H1 (cell line): ENCODE measurements around the gene TMEM178B. TPM values are rescaled to one million over a fixed set of nuclear protein-coding genes. Genes with fewer than 3 reads are reported as not detected.

Experiments
- CTCF ChIA-PET: fragments of 300-600 bp; sonication (Branson Sonifier 250); formaldehyde crosslinking; loops from one replicate; lab custom pipeline; 2021; ENCODE audit not compliant: partially characterized antibody; lab: Charles Lee
- POLR2A ChIA-PET: fragments of 300-600 bp; sonication (Branson Sonifier 250); formaldehyde crosslinking; loops from one replicate; lab custom pipeline; 2021; ENCODE audit warnings: inconsistent platforms; ENCODE audit not compliant: partially characterized antibody; lab: Charles Lee
- DNase-seq, 2 experiments: peaks; one replicate each; pipeline versions ENCODE4 v3.0.0 to v3.0.0-alpha.2; 2010 to 2022; ENCODE audit warnings: low spot score in 2 of 2, low read depth in 1 of 2, mixed read lengths in 1 of 2
- FAIRE-seq: peaks from 2 replicates; lab custom pipeline; 2011; peaks lifted over from hg19 to GRCh38; lab: Jason Lieb, UNC
- H2AFZ ChIP-seq: 2 replicates; pipeline ENCODE4 v1.8.1; 2012; ENCODE audit warnings: low read length, inconsistent platforms
- H2AK5ac ChIP-seq: 2 replicates; pipeline ENCODE4 v1.6.1; 2013; ENCODE audit warnings: low read depth, low read length
- H2BK120ac ChIP-seq: replicated peaks from 2 replicates; pipeline ENCODE3; 2013; ENCODE audit warnings: low read depth, low read length, inconsistent platforms
- H2BK12ac ChIP-seq: 2 replicates; pipeline ENCODE4 v1.6.1; 2013; ENCODE audit warnings: low read depth, low read length
- H2BK15ac ChIP-seq: 2 replicates; pipeline ENCODE4 v1.6.1; 2013; ENCODE audit warnings: low read length
- H2BK20ac ChIP-seq: 2 replicates; pipeline ENCODE4 v1.6.1; 2013; ENCODE audit warnings: low read length
- H2BK5ac ChIP-seq: 2 replicates; pipeline ENCODE4 v1.6.1; 2013; ENCODE audit warnings: low read depth, low read length
- H3K14ac ChIP-seq: 2 replicates; pipeline ENCODE4 v1.6.1; 2013; ENCODE audit warnings: inconsistent platforms; ENCODE audit not compliant: insufficient read length
- H3K18ac ChIP-seq: 2 replicates; pipeline ENCODE4 v1.6.1; 2013; ENCODE audit warnings: low read length; ENCODE audit errors: extremely low read depth
- H3K23ac ChIP-seq: 2 replicates; pipeline ENCODE4 v1.6.1; 2013; ENCODE audit warnings: inconsistent platforms; ENCODE audit not compliant: insufficient read length
- H3K23me2 ChIP-seq: 2 replicates; pipeline ENCODE4 v1.6.1; 2013; ENCODE audit warnings: low read depth, low read length
- H3K27ac ChIP-seq: 2 replicates; pipeline ENCODE4 v1.6.1; 2011; ENCODE audit warnings: low read depth, low read length, inconsistent platforms
- H3K27me3 ChIP-seq, 4 experiments: replicated peaks in 1 of 4; 1 replicate in 1 of 4; 2 replicates in 3 of 4; pipeline versions ENCODE4 v1.6.1 to v1.8.1; 2011 to 2013; ENCODE audit warnings: low read length in 3 of 4, mild to moderate bottlenecking in 3 of 4, inconsistent platforms in 2 of 4, mixed read lengths in 2 of 4, moderate library complexity in 1 of 4; ENCODE audit not compliant: control insufficient read depth in 3 of 4, insufficient read depth in 3 of 4; ENCODE audit errors: extremely low read depth in 1 of 4
- H3K36me3 ChIP-seq, 4 experiments: 2 replicates each; pipeline versions ENCODE4 v1.6.1 to v1.8.1; 2011 to 2013; ENCODE audit warnings: mild to moderate bottlenecking in 4 of 4, low read length in 3 of 4, moderate library complexity in 2 of 4, control low read depth in 1 of 4, inconsistent platforms in 1 of 4; ENCODE audit not compliant: insufficient read depth in 4 of 4, control insufficient read depth in 2 of 4
- H3K4ac ChIP-seq: replicated peaks from 2 replicates; pipeline ENCODE3; 2013; ENCODE audit warnings: low read length, low read depth, mixed read lengths, inconsistent platforms; ENCODE audit not compliant: insufficient read length
- H3K4me1 ChIP-seq, 4 experiments: replicated peaks in 1 of 4; 1 replicate in 1 of 4; 2 replicates in 3 of 4; pipeline versions ENCODE4 v1.6.1 to v1.8.1; 2011 to 2013; ENCODE audit warnings: low read length in 3 of 4, inconsistent platforms in 2 of 4, mixed read lengths in 1 of 4; ENCODE audit not compliant: insufficient read depth in 4 of 4, control insufficient read depth in 3 of 4
- H3K4me2 ChIP-seq, 2 experiments: 2 replicates each; pipeline versions ENCODE4 v1.6.1 to v1.8.1; 2011 to 2013; ENCODE audit warnings: low read depth in 2 of 2, low read length in 2 of 2, control low read depth in 1 of 2, inconsistent platforms in 1 of 2, mild to moderate bottlenecking in 1 of 2; ENCODE audit not compliant: insufficient read depth in 1 of 2
- H3K4me3 ChIP-seq, 4 experiments: fragments of 200-600, 300-600 bp in 1 of 4; sonication (generic), shearing (Covaris generic), sonication (Bioruptor Twin) in 1 of 4; 2 replicates each; pipeline versions ENCODE4 v1.5.1 to v1.8.1; 2011 to 2016; ENCODE audit warnings: low read length in 4 of 4, low read depth in 3 of 4, control low read depth in 2 of 4, inconsistent platforms in 2 of 4, mild to moderate bottlenecking in 2 of 4, mixed read lengths in 1 of 4, moderate library complexity in 1 of 4; ENCODE audit not compliant: insufficient read depth in 2 of 4; ENCODE audit errors: extremely low read depth in 1 of 4
- H3K56ac ChIP-seq: replicated peaks from 2 replicates; pipeline ENCODE3; 2013; ENCODE audit warnings: low read depth, mild to moderate bottlenecking, mixed read lengths, low read length, inconsistent platforms; ENCODE audit not compliant: insufficient read length
- H3K79me1 ChIP-seq: 2 replicates; pipeline ENCODE4 v1.6.1; 2013; ENCODE audit warnings: low read depth, low read length, control low read depth
- H3K79me2 ChIP-seq, 2 experiments: 2 replicates each; pipeline versions ENCODE4 v1.6.1 to v1.8.1; 2012 to 2013; ENCODE audit warnings: low read length in 2 of 2, mild to moderate bottlenecking in 2 of 2, inconsistent platforms in 1 of 2; ENCODE audit not compliant: insufficient read depth in 2 of 2, control insufficient read depth in 1 of 2
- H3K9ac ChIP-seq, 4 experiments: replicated peaks in 1 of 4; 1 replicate in 1 of 4; 2 replicates in 3 of 4; pipeline versions ENCODE4 v1.6.1 to v1.8.1; 2011 to 2013; ENCODE audit warnings: low read depth in 3 of 4, low read length in 3 of 4, control low read depth in 2 of 4, mild to moderate bottlenecking in 2 of 4, moderate library complexity in 2 of 4, inconsistent platforms in 1 of 4; ENCODE audit errors: extremely low read depth in 1 of 4
- H3K9me3 ChIP-seq, 2 experiments: 2 replicates each; pipeline versions ENCODE4 v1.6.1 to v1.8.1; 2012 to 2013; ENCODE audit warnings: mild to moderate bottlenecking in 2 of 2, moderate library complexity in 2 of 2, control low read depth in 1 of 2, inconsistent platforms in 1 of 2, low read depth in 1 of 2, low read length in 1 of 2, mixed read lengths in 1 of 2; ENCODE audit not compliant: insufficient read depth in 2 of 2
- H4K20me1 ChIP-seq, 2 experiments: replicated peaks in 1 of 2; 2 replicates each; pipeline versions ENCODE3 to v1.8.1; 2011 to 2013; ENCODE audit warnings: inconsistent platforms in 2 of 2, low read length in 2 of 2, mild to moderate bottlenecking in 1 of 2; ENCODE audit not compliant: insufficient read depth in 2 of 2, control insufficient read depth in 1 of 2
- H4K5ac ChIP-seq: 2 replicates; pipeline ENCODE4 v1.6.1; 2013; ENCODE audit warnings: low read length, low read depth, mixed read lengths, inconsistent platforms; ENCODE audit not compliant: insufficient read length
- H4K8ac ChIP-seq: 2 replicates; pipeline ENCODE4 v1.8.0; 2013; ENCODE audit warnings: mild to moderate bottlenecking, moderate library complexity, low read length, inconsistent platforms; ENCODE audit not compliant: insufficient read depth; ENCODE audit errors: extremely low read depth
- H4K91ac ChIP-seq: replicated peaks from 2 replicates; pipeline ENCODE3; 2013; ENCODE audit warnings: low read length, mixed read lengths, inconsistent platforms; ENCODE audit not compliant: insufficient read length
- EGR1 ChIP-seq: IDR thresholded peaks from 2 replicates; pipeline ENCODE4 v1.6.1; 2011; ENCODE audit warnings: low read depth, low read length, borderline replicate concordance
- JUND ChIP-seq: IDR thresholded peaks from 2 replicates; pipeline ENCODE4 v1.6.1; 2011; ENCODE audit warnings: mild to moderate bottlenecking, improper control_type of control experiment, low read length
- MAFK ChIP-seq: IDR thresholded peaks from 2 replicates; pipeline ENCODE4 v1.6.1; 2012; ENCODE audit warnings: low read depth, mild to moderate bottlenecking, improper control_type of control experiment, low read length
- RAD21 ChIP-seq, 2 experiments: IDR thresholded peaks in 1 of 2; conservative IDR thresholded peaks in 1 of 2; 2 replicates each; pipeline ENCODE4 v1.6.1; 2011; ENCODE audit warnings: low read depth in 2 of 2, low read length in 2 of 2, improper control_type of control experiment in 1 of 2, inconsistent platforms in 1 of 2, mild to moderate bottlenecking in 1 of 2, moderate library complexity in 1 of 2
- SIN3A ChIP-seq, 2 experiments: IDR thresholded peaks in 1 of 2; conservative IDR thresholded peaks in 1 of 2; 2 replicates each; pipeline ENCODE4 v1.6.1; 2011 to 2012; ENCODE audit warnings: low read length in 2 of 2, improper control_type of control experiment in 1 of 2, low read depth in 1 of 2, mild to moderate bottlenecking in 1 of 2
- SRF ChIP-seq: IDR thresholded peaks from 2 replicates; pipeline ENCODE4 v1.6.1; 2011; ENCODE audit warnings: mild to moderate bottlenecking, low read depth, low read length, moderate library complexity
- TAF7 ChIP-seq: optimal IDR thresholded peaks from 2 replicates; pipeline ENCODE3; 2011; ENCODE audit warnings: low read depth, mild to moderate bottlenecking, inconsistent platforms, low read length, moderate library complexity, borderline replicate concordance
- TEAD4 ChIP-seq: IDR thresholded peaks from 2 replicates; pipeline ENCODE4 v1.6.1; 2012; ENCODE audit warnings: low read depth, low read length, inconsistent platforms, mixed read lengths
- YY1 ChIP-seq: IDR thresholded peaks from 2 replicates; pipeline ENCODE4 v1.6.1; 2011; ENCODE audit warnings: low read depth, mild to moderate bottlenecking, low read length
- WGBS, 2 experiments: shearing (Covaris generic) in 1 of 2; methylation state at CpG; one replicate each; pipeline versions ENCODE4 v1.1.6 to v1.1.7; 2013 to 2015; ENCODE audit warnings: low lambda C conversion rate in 2 of 2, mixed read lengths in 2 of 2, inconsistent platforms in 1 of 2, low coverage in 1 of 2, missing lambda C conversion rate in 1 of 2; ENCODE audit not compliant: insufficient replicate concordance in 2 of 2, insufficient coverage in 1 of 2, insufficient read length in 1 of 2; ENCODE audit errors: extremely low coverage in 1 of 2, missing lambda C conversion rate in 1 of 2; 5-methylcytosine and 5-hydroxymethylcytosine counted together
- polyA plus RNA-seq, 7 experiments: library from polyadenylated mRNA; depleted of rRNA in 3 of 7; stranded (reverse) in 5 of 7; unstranded in 2 of 7; fragments of >200 nt in 5 of 7; fragments of 200-250 nt in 2 of 7; gene quantifications; 1 replicate in 5 of 7; 2 replicates in 1 of 7; 4 replicates in 1 of 7; pipeline versions ENCODE4 v1.2.1 to v1.2.3, GENCODE V29; 2011 to 2013; ENCODE audit warnings: missing spikeins in 2 of 7, mixed read lengths in 2 of 7
- total RNA-seq: library from RNA; stranded (reverse); fragmentation: NEBNext Ultra II Directional; extraction: Animal tissue kit (Norgen Biotek cat#: 25700); gene quantifications from 2 replicates; pipeline ENCODE4 v1.2.1, GENCODE V29; 2021
- TF ChIP-seq, protein P1 (sequence below): IDR thresholded peaks from 2 replicates; pipeline ENCODE4 v1.6.1; 2012; ENCODE audit warnings: inconsistent platforms

TMEM178B gene
- total and polyA plus RNA-seq, 2 of the 8 experiments (the other 6 are each of a cell fraction or from before 2014, with no cell fraction given), result 5.3 to 18.1 TPM

DNA sequence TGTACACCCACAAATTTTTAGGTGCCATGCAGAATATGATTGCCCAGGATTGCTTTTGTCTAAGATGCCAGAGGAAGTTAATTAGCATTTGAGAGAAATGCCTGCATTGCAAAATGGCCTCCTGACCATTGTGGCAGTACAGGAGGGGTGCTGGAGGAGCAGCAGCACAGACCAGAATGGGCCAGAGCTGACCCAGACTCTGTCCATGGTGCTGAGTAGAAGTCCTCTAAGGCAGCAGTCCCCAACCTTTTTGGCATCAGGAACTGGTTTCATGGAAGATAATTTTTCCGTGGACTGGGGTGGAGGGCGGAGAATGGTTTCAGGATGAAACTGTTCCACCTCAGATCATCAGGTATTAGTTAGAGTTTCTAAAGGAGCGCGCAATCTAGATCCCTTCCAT is 259.6 kb downstream of the TMEM178B start:
- H4K20me1 ChIP-seq, result peaks cover 0 to 2% of the 10 kb centered on the region in 2 experiments
- no peak overlapping the region for H3K56ac ChIP-seq
- no peak overlapping the region for H2AK5ac ChIP-seq
- no peak overlapping the region for H2AFZ ChIP-seq
- POLR2A ChIA-PET, result interaction anchor here (1.3 kb wide), 1 partner anchor 34 kb away, joined by 3 read pairs; no protein-coding TSS in a partner anchor
- H3K4me2 ChIP-seq, result no peak overlapping the region
- H3K79me2 ChIP-seq, result no peaks in the 10 kb centered on the region
- H2BK12ac ChIP-seq, result no peak overlapping the region
- H3K4ac ChIP-seq, result no peak overlapping the region
- no peak overlapping the region for H2BK20ac ChIP-seq
- H3K9ac ChIP-seq, result no peak overlapping the region
- H2BK120ac ChIP-seq, result no peak overlapping the region
- peaks cover 0 to 4% (median under 1%) of the 10 kb centered on the region in 4 experiments; a peak in 3 of 7 replicates for H3K4me1 ChIP-seq
- no peak overlapping the region for H4K8ac ChIP-seq
- H3K27ac ChIP-seq, result no peak overlapping the region
- no peak overlapping the region for H3K14ac ChIP-seq
- H3K23me2 ChIP-seq, result peaks cover 7% of the 10 kb centered on the region; the same call in 1 of the 2 replicates
- H3K36me3 ChIP-seq, result no peaks in the 10 kb centered on the region
- no peak overlapping the region for H3K18ac ChIP-seq
- H3K27me3 ChIP-seq, result no peaks in the 10 kb centered on the region
- no peak overlapping the region; a peak in 1 of 8 replicates for H3K4me3 ChIP-seq
- no peaks in the 10 kb centered on the region; the same call in 1 of the 2 replicates for H3K79me1 ChIP-seq
- TF ChIP-seq EGR1 (0 out of 2 replicates have a peak, but pooled peaks have one; percentile 25), TEAD4 (0 out of 2 replicates have a peak, but pooled peaks have one; percentile 31), SIN3A (conservative IDR thresholded peaks at IDR 0.05 in 1 of 2, IDR thresholded peaks at IDR 0.05 in 1 of 2; ENCODE audit: low read depth in 1 of 2, low read length in 2 of 2) (0 out of 4 replicates have a peak, but pooled peaks have one; percentile 21 to 44), JUND (no peak), SRF (no peak), RAD21 (IDR thresholded peaks at IDR 0.05 in 1 of 2, conservative IDR thresholded peaks at IDR 0.05 in 1 of 2; ENCODE audit: low read depth in 2 of 2, low read length in 2 of 2) (0 out of 4 replicates have a peak, but pooled peaks of 1 of the 2 experiments have one; percentile 7), YY1 (peak; percentile 96), MAFK (peak; percentile 27; the same call in 1 of the 2 replicates), TAF7 (peak; percentile 25)
- TF ChIP-seq, protein P1, sequence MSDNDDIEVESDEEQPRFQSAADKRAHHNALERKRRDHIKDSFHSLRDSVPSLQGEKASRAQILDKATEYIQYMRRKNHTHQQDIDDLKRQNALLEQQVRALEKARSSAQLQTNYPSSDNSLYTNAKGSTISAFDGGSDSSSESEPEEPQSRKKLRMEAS, result 0 out of 2 replicates have a peak, but pooled peaks have one; percentile 19
- no peak overlapping the region for H2BK5ac ChIP-seq
- H3K9me3 ChIP-seq, result no peaks in the 10 kb centered on the region
- H4K5ac ChIP-seq, result no peak overlapping the region
- no peak overlapping the region for H3K23ac ChIP-seq
- H2BK15ac ChIP-seq, result no peak overlapping the region
- FAIRE-seq (peak; percentile 86), DNase-seq (peak in 1 of 2 experiments; percentile 63)
- 80% methylated on average over 4 of the region's 4 CpGs; no CpG with 5 or more reads in 1 of the 2 experiments for WGBS, 2 experiments
- CTCF ChIA-PET, result interaction anchor here (0.7 to 1.5 kb wide), 4 partner anchors 58 to 316 kb away, joined by 3 to 4 read pairs (median 4); no protein-coding TSS in a partner anchor
- no peak overlapping the region for H4K91ac ChIP-seq
